Effector CD4-positive, alpha-beta T cell (primary cell): ENCODE measurements around the gene HTR6.

Experiments used
- DNase-seq: peaks from one replicate; pipeline ENCODE4 v3.0.0-alpha.2; 2020

HTR6 gene

DNA sequence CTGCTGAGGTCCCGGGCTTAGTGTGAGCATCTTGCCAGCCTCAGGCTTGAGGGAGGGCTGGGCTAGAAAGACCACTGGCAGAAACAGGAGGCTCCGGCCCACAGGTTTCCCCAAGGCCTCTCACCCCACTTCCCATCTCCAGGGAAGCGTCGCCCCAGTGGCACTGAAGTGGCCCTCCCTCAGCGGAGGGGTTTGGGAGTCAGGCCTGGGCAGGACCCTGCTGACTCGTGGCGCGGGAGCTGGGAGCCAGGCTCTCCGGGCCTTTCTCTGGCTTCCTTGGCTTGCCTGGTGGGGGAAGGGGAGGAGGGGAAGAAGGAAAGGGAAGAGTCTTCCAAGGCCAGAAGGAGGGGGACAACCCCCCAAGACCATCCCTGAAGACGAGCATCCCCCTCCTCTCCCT, 7.2 kb upstream of the HTR6 start:
- DNase-seq: no peak

DNA sequence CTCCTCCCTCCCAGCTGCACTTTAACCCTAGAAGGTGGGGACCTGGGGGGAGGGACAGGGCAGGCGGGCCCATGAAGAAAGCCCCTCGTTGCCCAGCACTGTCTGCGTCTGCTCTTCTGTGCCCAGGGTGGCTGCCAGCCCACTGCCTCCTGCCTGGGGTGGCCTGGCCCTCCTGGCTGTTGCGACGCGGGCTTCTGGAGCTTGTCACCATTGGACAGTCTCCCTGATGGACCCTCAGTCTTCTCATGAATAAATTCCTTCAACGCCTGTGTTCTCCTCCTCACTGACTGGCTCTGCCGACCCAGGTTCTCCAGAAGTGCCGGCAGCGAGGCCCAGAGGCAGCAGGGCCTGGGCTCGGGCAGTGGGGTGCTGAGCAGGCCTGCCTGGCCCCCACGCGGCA, 6.5 kb upstream of the HTR6 start:
- DNase-seq: no peak

DNA sequence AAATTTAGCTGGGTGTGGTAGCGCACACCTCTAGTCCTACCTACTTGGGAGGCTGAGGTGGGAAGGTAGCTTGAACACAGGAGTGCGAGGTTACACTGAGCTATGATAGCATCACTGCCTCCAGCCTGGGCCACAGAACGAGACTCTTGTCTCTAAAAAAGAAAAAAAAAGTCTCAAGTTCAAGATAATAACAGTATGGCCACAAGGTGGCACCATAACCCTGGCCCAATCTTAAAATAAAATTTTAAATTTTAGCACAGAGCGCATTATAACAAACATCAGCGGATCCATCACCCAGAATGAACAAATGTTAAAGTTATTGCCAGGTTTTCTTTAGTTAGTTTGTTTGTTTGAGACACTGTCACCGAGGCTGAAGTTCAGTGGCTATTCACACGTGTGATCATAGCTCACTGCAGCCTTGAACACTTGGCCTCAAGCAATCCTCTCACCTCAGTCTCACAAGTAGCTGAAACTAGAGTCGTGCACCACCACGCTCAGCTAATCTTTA, 2.9 kb upstream of the HTR6 start:
- DNase-seq: peak; percentile 51

DNA sequence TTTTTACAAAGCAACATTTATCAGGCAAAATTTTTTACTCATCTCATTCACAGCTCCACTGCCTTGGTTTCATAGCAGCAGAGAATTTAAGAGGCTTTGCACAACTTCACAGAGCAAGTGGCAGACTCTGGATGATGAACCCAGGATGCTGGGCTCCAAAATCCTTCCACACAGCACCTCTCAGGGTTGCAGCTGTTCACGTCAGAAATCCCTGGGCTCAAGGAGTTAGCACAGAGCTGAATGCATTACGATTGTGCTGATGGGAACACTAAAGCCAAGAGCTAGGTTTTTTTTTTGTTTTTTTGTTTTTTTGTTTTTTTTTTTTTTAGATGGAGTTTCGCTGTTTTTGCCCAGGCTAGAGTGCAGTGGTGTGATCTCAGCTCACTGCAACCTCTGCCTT, 2.4 kb upstream of the HTR6 start:
- no peak for DNase-seq

DNA sequence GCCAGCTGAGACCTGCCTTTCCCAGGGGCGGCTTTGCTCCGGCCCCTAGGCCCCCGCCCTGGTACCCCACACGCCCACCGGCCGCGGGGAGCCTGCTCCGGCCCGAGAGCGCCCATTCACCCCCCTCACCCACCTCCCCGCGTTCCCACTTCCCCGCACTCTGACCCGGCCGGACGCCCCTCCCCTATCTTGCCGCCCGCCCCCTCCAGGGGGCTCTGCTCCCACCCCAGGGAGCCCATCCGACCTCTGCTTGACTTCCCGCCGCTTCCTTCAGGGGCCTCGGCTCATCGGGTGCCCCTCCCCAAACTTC, 466 bp downstream of the HTR6 start:
- no peak for DNase-seq

DNA sequence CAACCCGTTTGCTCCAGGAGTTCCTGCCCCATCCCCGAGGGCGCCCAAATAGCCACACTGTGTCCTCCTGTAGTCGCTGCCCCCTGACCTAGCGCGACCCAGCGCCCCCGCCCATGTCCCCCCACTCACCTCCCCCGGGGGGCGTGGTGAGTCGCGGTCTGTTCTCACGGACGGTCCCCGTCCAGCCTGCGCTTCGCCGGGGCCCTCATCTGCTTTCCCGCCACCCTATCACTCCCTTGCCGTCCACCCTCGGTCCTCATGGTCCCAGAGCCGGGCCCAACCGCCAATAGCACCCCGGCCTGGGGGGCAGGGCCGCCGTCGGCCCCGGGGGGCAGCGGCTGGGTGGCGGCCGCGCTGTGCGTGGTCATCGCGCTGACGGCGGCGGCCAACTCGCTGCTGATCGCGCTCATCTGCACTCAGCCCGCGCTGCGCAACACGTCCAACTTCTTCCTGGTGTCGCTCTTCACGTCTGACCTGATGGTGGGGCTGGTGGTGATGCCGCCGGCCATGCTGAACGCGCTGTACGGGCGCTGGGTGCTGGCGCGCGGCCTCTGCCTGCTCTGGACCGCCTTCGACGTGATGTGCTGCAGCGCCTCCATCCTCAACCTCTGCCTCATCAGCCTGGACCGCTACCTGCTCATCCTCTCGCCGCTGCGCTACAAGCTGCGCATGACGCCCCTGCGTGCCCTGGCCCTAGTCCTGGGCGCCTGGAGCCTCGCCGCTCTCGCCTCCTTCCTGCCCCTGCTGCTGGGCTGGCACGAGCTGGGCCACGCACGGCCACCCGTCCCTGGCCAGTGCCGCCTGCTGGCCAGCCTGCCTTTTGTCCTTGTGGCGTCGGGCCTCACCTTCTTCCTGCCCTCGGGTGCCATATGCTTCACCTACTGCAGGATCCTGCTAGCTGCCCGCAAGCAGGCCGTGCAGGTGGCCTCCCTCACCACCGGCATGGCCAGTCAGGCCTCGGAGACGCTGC, 1.1 kb downstream of the HTR6 start:
- no peak for DNase-seq

DNA sequence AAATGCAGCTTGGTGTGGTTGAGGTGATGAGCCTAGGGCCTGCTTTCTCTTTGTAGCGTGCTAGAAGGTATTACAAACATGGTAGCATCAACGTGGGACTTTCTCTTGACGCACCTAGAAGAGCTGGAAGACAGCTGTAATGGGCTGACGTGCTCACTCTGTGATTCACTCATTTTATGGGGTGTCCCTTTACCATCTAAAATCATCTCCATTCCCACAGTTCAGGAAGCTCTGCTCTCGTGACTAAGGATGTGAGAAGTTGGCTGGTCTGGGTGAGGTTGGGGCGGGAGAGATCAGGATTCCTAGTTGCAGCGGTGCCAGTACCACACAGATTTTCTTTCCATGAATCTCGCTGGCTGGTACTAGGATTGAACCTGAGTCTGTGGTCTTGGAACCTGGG, 4.2 kb downstream of the HTR6 start:
- DNase-seq: no peak

DNA sequence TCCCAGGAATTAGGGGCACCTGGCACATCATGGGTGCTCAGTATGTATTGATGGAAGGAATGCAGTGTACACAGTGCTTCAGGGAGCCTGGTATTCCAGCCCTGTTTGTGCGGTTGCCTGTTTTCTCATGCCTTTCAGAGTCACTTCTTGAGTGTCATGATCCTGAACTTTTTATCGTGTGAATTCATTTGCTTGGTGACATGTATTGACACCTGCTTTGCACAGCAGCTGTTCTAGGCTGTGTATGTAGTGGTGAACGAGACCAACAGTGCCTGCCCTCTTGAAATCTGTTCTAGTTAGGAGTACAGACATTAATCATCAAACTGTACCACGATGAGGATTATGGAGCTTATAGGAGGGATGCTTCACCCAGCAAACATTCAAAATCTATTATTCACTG, 6.1 kb downstream of the HTR6 start:
- no peak for DNase-seq

DNA sequence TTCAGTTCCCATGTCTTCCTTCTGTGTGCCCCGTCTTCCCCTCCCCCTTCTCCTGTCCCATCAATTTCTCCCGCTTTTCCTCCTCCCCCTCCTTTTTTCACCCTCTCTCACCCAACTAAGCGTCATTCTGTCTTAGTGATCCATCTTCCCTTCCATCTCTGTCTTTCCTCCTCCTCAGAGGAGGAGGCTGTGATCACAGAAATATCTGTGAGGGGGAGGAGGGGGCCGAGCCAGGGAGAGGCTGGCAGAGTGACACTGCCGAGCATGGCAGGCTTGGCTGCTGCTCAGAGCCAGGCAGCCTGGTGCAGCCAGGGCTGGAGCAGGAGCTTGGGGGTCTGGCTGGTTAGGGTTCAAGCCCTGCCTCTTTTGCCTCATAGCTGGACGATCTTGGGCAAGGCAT, 7.6 kb downstream of the HTR6 start:
- DNase-seq: no peak

DNA sequence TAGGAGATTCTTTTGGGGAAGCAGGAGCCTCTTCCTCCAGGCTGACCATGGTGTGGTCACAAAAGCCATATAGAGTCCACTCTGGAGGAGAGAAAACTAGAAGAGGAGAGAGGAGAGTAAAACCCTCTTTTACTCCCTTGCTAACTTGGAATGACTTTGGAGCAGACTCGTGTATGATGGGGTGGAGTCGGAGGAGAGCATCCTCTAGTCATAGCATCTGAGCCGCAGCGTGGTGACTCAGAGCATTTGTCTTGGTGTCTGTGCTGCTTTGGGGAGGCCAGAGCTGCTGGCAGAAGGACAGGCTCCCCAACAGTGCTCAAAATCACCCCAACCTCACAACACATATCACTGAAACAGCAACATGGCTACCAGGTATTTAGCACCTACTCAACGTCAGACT, 11.1 kb downstream of the HTR6 start:
- no peak for DNase-seq

DNA sequence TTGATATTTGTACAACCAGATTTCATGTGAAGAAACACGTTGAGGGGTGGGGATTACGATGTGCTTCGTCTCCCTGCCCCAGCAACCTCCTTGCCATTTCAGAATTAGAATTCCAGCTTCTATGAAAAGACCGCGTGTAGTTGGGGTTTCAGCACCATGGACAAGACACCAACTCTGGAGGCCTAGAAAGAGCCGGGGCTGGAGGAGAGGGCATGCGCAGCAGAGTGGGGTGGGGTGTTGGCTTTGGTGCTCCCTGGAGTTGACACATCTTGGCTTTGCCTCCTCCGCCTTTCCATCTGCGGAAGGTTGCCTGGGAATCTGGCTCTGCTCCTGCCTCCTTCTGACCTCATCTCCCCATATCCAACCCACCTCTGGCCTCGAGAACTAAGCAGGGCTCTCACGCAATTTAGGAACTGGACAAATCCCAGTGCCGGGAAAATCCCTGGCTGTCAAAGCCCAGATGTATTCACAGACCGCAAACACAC, 11.8 kb downstream of the HTR6 start:
- no peak for DNase-seq

DNA sequence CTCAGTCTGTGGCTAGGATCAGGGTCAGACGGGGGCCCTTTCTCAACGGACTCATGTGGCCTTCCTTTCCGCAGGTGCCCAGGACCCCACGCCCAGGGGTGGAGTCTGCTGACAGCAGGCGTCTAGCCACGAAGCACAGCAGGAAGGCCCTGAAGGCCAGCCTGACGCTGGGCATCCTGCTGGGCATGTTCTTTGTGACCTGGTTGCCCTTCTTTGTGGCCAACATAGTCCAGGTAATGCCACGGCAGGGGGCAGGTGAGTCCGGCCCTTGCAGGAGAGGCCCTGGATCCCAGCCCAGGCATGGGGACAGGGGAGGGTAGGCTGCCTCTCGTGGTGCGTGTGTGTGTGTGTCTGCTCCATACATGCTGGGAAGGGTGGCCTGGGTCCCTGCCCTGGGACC, 13.8 kb downstream of the HTR6 start:
- no peak for DNase-seq

DNA sequence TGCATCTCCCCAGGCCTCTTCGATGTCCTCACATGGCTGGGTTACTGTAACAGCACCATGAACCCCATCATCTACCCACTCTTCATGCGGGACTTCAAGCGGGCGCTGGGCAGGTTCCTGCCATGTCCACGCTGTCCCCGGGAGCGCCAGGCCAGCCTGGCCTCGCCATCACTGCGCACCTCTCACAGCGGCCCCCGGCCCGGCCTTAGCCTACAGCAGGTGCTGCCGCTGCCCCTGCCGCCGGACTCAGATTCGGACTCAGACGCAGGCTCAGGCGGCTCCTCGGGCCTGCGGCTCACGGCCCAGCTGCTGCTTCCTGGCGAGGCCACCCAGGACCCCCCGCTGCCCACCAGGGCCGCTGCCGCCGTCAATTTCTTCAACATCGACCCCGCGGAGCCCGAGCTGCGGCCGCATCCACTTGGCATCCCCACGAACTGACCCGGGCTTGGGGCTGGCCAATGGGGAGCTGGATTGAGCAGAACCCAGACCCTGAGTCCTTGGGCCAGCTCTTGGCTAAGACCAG, 14.3 kb downstream of the HTR6 start:
- no peak for DNase-seq

DNA sequence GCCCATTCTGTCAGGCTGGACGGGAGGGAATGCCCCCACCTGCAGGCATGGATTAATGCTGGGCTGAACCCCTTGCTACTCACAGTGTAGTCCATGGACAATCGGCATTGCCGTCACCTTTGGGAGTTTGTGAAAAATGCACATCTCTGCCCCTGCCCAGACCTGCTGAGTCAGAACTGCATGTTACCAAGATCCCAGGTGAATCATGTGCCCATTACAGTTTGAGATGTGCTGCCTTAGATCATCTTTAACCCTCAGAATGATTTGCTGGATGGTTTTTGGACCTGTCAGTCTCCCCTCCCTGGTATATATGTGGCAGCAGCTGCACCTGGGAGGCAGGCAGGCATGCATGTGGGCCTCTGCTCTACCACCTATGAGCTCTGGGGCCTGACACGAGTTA, 15.0 kb downstream of the HTR6 start:
- no peak for DNase-seq

DNA sequence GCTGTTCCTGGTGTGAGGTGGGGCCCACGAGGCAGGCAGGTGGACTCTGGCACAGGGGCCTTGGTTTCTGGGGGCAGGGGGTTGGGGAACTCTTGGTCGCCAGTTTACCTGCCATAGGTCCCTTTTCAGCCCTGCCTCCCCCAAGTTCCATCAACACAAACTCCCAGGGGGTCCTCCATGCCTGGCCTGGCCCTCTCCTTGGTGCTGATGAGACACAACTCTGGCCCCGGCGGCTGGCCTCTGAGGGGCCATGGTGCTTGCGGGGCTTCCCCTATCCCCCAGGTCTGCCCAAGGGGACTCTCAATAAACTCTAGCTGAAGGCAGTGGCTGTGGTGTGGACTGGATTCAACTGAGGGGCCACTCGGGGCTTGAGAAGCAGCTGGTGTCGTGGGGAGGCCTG, 16.0 kb downstream of the HTR6 start:
- no peak for DNase-seq

DNA sequence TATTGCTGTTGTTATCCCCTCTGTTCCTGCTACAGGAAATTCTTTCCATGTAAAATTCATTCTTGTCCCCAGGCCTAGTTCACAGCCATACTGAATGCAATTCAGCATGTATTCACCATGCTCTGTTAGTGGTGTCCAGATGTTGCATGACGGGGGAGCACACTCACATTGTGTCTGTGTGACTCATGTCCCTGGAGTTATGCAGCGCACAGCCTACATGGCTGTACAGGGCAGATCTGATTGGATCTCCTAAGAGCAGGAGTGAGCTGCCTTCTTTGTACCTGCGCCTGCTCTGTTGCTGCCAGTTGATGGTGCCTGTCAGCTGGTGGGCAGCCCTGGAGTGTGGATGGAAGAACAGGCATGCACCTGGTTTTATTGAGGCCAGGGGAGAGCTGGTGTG, 17.6 kb downstream of the HTR6 start:
- DNase-seq: no peak

DNA sequence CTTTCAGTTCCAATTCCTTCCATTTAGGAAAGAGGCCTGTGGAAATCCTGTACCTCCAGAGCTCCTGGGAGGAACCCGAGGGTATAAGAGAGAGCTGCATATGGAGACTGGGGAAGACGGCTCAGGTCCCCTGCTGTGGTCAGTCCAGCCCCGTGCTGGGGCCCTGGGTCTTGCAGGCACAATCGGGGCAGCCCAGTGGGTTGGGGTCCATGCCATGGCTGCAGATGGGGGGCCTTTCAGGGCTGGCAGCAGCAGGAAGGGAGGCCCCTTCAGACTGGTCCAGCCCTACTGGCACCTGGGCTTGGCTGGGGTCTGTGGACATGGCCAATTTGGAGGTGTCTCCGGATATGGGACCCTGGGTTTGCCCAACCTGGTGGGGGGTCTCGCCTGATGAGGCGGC, 18.2 kb downstream of the HTR6 start:
- DNase-seq: no peak

DNA sequence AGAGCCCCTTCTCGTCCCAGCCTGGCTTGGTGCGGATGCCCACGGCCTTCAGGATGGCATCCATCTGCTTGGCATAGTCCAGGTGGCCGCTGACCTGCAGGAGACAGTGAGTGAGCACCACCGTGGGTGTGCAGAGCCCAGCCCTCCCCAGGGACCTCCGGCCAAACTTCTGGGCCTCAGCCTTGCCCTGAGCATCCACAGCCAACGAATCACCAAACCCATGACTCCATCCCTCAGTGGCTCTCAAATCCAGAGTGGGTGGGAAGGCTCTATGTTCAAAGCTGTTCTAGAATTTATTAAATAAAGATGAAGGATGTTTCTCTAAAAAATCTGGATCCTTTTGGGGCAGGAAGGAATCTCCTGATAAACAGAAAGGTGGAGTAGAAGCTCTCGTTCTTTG, 18.7 kb downstream of the HTR6 start:
- DNase-seq: no peak

DNA sequence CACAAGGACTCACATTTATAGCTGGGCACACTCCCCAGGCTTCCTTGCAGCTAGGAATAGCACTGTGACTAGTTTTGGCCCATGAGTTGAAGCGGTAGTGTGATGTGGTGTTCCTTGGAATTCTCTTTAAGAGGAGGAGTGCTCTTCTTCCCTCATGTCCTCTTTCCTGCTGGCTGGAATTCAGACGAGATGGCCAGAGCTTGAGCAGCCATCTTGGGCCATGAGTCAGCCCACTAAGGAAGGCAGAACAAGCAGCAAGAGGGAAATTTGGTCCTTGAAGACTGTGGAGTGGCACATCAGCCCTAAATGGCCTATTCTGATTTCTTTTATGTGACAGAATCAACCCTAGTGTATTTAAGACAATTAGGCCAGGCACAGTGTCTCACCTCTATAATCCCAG, 20.0 kb downstream of the HTR6 start:
- DNase-seq: no peak

DNA sequence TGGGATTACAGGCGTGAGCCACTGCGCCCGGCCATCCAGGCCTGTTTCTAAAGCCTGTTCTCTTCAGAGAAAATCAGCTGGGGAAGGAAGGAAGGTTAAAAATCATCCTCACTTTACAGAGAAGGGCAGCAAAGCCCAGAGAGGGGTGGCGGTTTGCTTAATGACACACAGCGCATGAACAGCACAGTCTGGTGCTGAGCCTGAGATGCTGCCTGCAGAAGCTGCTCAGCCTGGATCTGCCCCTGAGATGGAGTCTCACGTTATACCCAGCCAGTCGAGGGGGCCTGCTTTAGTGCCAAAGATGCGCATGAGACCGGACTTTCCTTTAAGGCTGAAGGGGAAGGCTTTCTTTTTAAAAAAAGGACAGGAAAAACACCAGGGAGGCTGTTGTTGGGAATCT, 21.3 kb downstream of the HTR6 start:
- no peak for DNase-seq

DNA sequence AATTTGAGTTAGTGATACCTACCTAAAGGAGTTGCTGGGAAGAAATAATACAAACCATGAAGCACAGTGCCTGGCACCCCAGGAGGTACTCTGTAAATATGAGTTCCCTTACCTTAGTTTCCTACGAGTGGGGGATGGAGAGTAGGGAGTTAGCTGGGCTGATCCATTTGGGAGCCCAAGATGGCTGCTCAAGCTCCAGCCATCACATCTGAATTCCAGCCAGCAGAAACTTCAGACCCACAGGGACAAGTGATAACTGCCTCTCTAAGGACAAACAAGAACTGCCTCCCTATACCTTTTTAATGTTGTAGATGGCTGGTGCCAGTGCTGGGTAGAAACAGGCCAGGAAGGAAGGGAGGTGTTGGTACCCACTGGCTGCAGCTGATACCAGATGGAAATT, 22.7 kb downstream of the HTR6 start:
- no peak for DNase-seq

DNA sequence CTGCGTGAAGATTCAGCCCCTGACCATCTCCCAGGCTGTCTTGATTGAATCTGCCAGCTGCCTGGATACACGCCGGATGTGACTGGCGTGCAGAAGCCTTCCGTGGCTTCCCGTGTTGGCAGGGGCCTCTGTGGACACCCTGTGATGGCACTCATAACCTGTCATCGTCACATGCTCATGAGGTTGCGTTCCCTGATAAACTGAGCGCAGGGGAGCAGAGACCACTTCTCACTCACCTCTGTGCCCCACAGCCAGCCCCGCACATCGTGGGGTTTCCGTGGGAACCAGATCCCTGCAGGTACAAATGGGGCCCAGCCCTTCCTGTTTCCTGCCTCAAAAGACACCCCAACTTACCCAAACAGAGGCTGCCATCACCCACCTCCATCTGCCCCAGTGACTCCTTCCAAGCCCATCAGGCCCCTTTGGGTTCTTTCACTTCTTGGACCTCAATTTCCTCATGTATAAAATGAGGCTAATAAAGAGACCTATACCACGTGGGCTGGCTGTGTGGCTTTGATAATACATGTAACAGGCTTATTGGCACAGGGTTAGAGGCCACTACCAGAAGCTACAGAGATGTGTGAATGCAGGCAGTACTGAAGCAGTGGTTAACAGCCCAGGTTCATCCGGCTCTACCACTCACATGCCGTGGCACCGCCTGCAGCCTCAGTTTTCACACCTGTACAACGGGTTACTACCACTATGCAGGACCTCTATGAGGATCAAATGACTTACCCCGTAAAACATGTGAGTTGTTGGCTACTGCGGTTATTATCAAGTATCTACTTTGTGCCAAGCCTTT, 23.6 kb downstream of the HTR6 start:
- DNase-seq: peak; percentile 32

DNA sequence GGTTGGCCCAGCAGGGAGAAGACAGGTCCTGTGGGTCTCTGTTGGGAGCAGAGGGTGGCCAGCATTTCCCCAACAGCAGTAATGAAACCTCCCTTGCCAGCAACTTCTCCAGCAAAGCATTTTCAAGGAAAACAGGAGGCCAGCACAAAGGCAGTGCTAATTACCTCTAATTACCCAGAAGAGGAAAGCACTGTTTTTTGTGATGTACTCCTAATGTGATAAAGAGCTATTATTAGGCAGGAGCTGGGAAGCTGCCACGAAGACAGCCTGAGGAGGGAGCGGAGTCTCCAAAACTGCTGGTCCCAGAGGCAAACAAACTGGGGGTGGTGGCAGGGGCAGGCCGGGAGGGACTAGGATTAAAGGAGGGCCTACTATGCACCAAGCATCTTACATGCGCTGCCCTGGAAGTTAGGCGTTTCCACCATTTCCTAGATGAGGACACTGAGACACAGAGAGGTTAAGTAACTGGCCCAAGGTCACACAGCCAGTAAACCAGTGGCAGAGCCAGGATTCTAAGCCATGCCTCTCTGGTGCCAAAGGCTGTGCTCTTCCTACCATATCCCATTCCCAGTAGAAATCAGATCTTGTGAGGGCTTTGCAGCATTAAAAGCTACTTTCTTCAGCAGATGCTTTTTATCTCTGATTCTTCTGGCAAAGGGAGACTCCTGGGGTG, 24.5 kb downstream of the HTR6 start:
- no peak for DNase-seq
